NB4 (cell line): Measurements from ENCODE around the gene SH3BP4.

ENCODE experiments used
- MYC ChIP-seq: IDR thresholded peaks from 2 replicates; pipeline ENCODE4 v1.6.1; 2011; ENCODE audit warnings: low read depth, low read length
- POLR2A ChIP-seq: IDR thresholded peaks from 2 replicates; pipeline ENCODE4 v1.6.1; 2011; ENCODE audit warnings: mild to moderate bottlenecking; ENCODE audit not compliant: insufficient read length; ENCODE audit errors: extremely low read depth
- TF ChIP-seq, protein P1 (sequence below): IDR thresholded peaks from one replicate; pipeline ENCODE4 v1.5.1; 2012; ENCODE audit warnings: low read depth, low read length
- TF ChIP-seq, protein P2 (sequence below): IDR thresholded peaks from 2 replicates; pipeline ENCODE4 v1.6.1; 2011; ENCODE audit warnings: low read depth, low read length

DNA sequence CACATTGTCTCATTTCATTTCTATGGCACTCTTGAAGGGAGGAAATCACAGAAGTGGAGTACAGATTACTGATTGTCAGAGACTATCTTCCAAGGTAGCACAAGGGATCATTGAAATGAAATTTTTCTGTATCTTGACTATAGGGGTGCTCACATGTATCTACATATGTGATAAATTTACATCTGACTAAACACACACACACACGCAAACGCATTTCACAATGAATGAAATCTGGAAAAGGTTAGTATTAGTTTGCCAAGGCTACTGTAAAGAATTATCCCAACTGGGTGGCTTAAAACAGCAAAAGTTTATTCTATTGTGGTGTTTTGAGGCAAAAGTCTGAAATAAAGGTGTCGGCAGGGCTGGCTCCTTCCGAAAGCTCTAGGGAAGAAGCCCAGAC lies 144.6 kb downstream of the SH3BP4 start:
- TF ChIP-seq POLR2A (no peak), MYC (no peak)
- TF ChIP-seq, protein P1, sequence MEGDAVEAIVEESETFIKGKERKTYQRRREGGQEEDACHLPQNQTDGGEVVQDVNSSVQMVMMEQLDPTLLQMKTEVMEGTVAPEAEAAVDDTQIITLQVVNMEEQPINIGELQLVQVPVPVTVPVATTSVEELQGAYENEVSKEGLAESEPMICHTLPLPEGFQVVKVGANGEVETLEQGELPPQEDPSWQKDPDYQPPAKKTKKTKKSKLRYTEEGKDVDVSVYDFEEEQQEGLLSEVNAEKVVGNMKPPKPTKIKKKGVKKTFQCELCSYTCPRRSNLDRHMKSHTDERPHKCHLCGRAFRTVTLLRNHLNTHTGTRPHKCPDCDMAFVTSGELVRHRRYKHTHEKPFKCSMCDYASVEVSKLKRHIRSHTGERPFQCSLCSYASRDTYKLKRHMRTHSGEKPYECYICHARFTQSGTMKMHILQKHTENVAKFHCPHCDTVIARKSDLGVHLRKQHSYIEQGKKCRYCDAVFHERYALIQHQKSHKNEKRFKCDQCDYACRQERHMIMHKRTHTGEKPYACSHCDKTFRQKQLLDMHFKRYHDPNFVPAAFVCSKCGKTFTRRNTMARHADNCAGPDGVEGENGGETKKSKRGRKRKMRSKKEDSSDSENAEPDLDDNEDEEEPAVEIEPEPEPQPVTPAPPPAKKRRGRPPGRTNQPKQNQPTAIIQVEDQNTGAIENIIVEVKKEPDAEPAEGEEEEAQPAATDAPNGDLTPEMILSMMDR, result no peak
- TF ChIP-seq, protein P2, sequence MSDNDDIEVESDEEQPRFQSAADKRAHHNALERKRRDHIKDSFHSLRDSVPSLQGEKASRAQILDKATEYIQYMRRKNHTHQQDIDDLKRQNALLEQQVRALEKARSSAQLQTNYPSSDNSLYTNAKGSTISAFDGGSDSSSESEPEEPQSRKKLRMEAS, result no peak
